GM23248 (cell line): ENCODE results near the gene NHSL2.

ENCODE experiments used
- EZH2 ChIP-seq: fragments of 200-600 bp; sonication (generic); IDR thresholded peaks from 2 replicates; pipeline ENCODE4 v1.6.1; 2018; ENCODE audit warnings: antibody characterized with exemption, mild to moderate bottlenecking; ENCODE audit not compliant: insufficient read depth, poor library complexity, severe bottlenecking
- EZH2phosphoT487 ChIP-seq: fragments of 200-600 bp; sonication (generic); IDR thresholded peaks from 2 replicates; pipeline ENCODE4 v1.6.1; 2018; ENCODE audit warnings: antibody characterized with exemption, moderate library complexity, mild to moderate bottlenecking, low read depth; ENCODE audit not compliant: insufficient read depth

DNA sequence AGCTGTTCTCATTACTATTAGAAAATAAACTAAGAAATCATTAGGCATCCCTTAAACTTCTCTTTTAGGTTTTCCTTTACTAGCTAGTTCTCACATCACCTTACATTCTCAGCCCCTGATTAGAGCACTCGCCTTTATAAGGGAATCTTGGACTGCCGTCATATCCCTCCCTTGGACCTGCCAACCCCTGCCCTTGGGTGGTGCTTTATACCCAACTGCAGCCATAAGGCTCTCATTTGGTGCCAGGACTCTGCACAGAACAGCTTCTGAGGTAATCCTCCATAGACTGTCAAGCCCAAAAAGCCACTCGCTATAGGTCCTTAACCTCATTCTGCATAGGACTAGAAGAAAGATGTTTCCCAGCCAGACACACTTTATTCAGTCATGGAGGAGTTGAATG, 67.5 kb downstream of the NHSL2 start:
- TF ChIP-seq EZH2 (no peak), EZH2phosphoT487 (no peak)
